HG03439 (cell line): ENCODE results near the gene EXOSC1.
"Not testable (repeated sequence)": the region's sequence is repeated elsewhere in the genome, so short reads cannot be mapped to it uniquely, and the experiment has no call there.

Source experiments
- ATAC-seq: cut with Tn5 transposase; IDR thresholded peaks from one replicate; pipeline ENCODE4 v1.9.1; 2021; ENCODE audit warnings: mild to moderate bottlenecking, moderate library complexity; ENCODE audit not compliant: unreplicated experiment

Gene EXOSC1

GRCh38 chr10:97459933-97460332 lies 14.1 kb upstream of the EXOSC1 start:
- no peak for ATAC-seq

- ATAC-seq, result no peak
Observed at GRCh38 chr10:97459111-97459510, 13.3 kb upstream of the EXOSC1 start.

GRCh38 chr10:97456686-97457065 lies 10.9 kb upstream of the EXOSC1 start:
- no peak for ATAC-seq

GRCh38 chr10:97456034-97456685 lies 10.4 kb upstream of the EXOSC1 start:
- no peak for ATAC-seq

GRCh38 chr10:97454330-97455036 lies 8.7 kb upstream of the EXOSC1 start:
- ATAC-seq, result no peak

GRCh38 chr10:97452352-97452751 lies 6.5 kb upstream of the EXOSC1 start:
- no peak for ATAC-seq

- ATAC-seq, result no peak
Observed at GRCh38 chr10:97451605-97452004, 5.8 kb upstream of the EXOSC1 start.

- no peak for ATAC-seq
Observed at GRCh38 chr10:97450828-97451227, 5.0 kb upstream of the EXOSC1 start.

GRCh38 chr10:97445357-97445721 lies 467 bp downstream of the EXOSC1 start:
- ATAC-seq, result no peak

GRCh38 chr10:97444212-97444611 lies 1.6 kb downstream of the EXOSC1 start:
- no peak for ATAC-seq

- ATAC-seq, result no peak
Observed at GRCh38 chr10:97442277-97442676, 3.5 kb downstream of the EXOSC1 start.

GRCh38 chr10:97435211-97435610 lies 10.6 kb downstream of the EXOSC1 start:
- no peak for ATAC-seq

- no peak for ATAC-seq
Observed at GRCh38 chr10:97434557-97434956, 11.2 kb downstream of the EXOSC1 start.

- ATAC-seq, result no peak
Observed at GRCh38 chr10:97434055-97434454, 11.8 kb downstream of the EXOSC1 start.

GRCh38 chr10:97428572-97428981 lies 17.2 kb downstream of the EXOSC1 start:
- ATAC-seq, result no peak

GRCh38 chr10:97427571-97428179 lies 18.1 kb downstream of the EXOSC1 start:
- no peak for ATAC-seq

- ATAC-seq, result no peak
Observed at GRCh38 chr10:97426776-97427570, 18.8 kb downstream of the EXOSC1 start.

GRCh38 chr10:97425964-97426775 lies 19.6 kb downstream of the EXOSC1 start, which contains the start of gene PGAM1:
TSS of gene PGAM1 (plus strand) at chr10:97426191. CDS start at chr10:97426308, 117 bp downstream.
- ATAC-seq, result peak; percentile 88

- not testable (repeated sequence) for ATAC-seq
Observed at GRCh38 chr10:97423757-97424098, 22.1 kb downstream of the EXOSC1 start.

- ATAC-seq, result no peak
Observed at GRCh38 chr10:97416565-97416964, 29.2 kb downstream of the EXOSC1 start.

GRCh38 chr10:97412891-97413304 lies 32.9 kb downstream of the EXOSC1 start:
- ATAC-seq, result peak; percentile 45
